ENCODE measurements around the gene MCOLN3. TPM values are rescaled to one million over a fixed set of nuclear protein-coding genes. Genes with fewer than 3 reads are reported as not detected.
A peak's percentile ranks its signal among the peaks of the same experiment; 100 is the strongest.
"Not testable (repeated sequence)": the region's sequence is repeated elsewhere in the genome, so short reads cannot be mapped to it uniquely, and the experiment has no call there.

MCOLN3 gene
- total and polyA plus RNA-seq, 7 experiments from 2014 or later, result 0.43 to 11.1 (median 0.95) TPM

DNA sequence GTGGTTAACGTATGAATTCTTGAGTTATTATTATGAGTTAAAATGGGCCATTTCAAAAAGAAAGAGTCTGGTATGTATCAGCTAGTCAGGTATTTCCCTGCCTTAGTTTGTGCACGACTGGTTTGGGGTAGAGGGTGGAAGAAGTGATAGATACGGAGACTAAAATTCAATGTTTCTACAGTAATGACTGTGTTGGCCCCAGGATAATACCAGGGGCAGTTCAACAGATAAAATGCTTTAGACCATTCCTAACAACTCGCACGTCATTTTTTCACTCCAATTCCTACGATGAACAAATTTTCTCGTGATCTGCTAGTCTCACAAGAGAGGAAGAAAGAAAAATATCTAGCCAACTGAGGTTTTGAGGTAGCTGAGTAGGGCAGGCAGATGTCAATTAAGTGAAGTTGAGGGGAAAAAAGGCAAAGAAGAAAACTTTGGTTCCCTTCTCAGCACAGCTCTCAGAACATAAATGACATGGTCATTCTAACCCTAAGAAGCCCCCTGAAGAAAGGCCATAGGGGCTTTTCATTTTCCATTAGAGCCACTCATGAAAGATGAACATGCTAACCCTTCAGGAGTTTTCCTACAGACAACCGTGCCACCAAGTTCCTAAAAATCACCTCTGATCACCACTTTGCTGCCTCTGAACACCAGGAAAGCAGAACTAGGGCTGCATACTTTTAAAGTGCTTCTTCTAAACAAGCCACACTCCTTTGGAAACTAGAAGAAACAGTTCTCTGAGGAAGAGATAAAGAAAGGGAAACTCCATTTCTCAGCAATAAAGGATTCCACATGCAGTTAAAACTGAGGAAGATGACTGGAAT, 57.0 kb downstream of the MCOLN3 start:
- no peak for DNase-seq
- peak; percentile 39 for ATAC-seq
- Histone ChIP-seq H3K4me3 (ENCODE audit: low read length) (no peak overlapping the region), H3K27ac (ENCODE audit: low read depth, low read length) (no peak overlapping the region), H3K4me1 (ENCODE audit: control insufficient read depth in 2 of 2, insufficient read depth in 2 of 2, low read length in 2 of 2) (peaks cover 2 to 53% of the 10 kb centered on the region in 2 donors), H3K9me3 (ENCODE audit: control insufficient read depth in 2 of 3, low read length in 3 of 3) (no peaks in the 10 kb centered on the region), H3K27me3 (ENCODE audit: control insufficient read depth in 2 of 2, insufficient read depth in 2 of 2, low read length in 2 of 2) (no peaks in the 10 kb centered on the region), H3K36me3 (ENCODE audit: control insufficient read depth in 2 of 3, insufficient read depth in 3 of 3, low read length in 3 of 3) (no peaks in the 10 kb centered on the region)
- ChIA-PET POLR2A (no interaction called here), CTCF (interaction anchor here (1.1 kb wide), 1 partner anchor 46 kb away, joined by 5 read pairs; no protein-coding TSS in a partner anchor)
- Mint-ChIP-seq H3K9me3 (peaks cover 0 to 3% (median 0%) of the 10 kb centered on the region in 11 donors), H3K36me3 (peaks cover 0 to 22% (median 0%) of the 10 kb centered on the region in 5 donors), H3K4me1 (peaks cover 6 to 50% (median 9%) of the 10 kb centered on the region in 7 donors), H3K27me3 (peaks cover 0 to 25% (median 0%) of the 10 kb centered on the region in 5 donors), H3K27ac (peak overlapping the region in 1 of 9 donors; percentile 43), H3K4me3 (peak overlapping the region in 1 of 10 donors; percentile 46)
- intact Hi-C loops (cut with micrococcal nuclease), result loop anchor here in 1 of 2 donors (10.0 kb wide), 1 partner anchor 137 kb away; no protein-coding TSS in a partner anchor

DNA sequence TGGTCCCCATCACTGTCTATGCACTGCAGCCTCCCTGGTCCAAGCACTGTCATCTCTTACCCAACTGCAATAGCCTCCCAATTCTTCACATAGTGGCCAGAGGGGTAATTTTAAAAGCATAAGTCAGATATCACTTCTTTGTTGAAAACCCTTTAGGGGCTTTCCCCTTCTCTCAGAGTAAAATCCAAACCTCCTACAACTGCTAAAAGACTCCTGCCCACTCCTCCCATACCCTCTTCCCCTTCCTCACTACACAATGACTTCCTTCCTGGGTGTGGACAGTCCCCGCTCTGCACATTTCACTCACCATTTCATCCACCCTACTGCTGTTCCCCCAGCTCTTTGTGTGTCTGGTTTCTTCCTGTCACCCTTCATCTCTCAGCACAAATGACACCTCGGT, 59.7 kb downstream of the MCOLN3 start:
- Mint-ChIP-seq H3K4me3 (peak overlapping the region in 1 of 10 donors; percentile 54), H3K36me3 (peaks cover 0 to 35% (median 0%) of the 10 kb centered on the region in 5 donors), H3K4me1 (peaks cover 6 to 48% (median 9%) of the 10 kb centered on the region in 7 donors), H3K9me3 (peaks cover 0 to 2% (median 0%) of the 10 kb centered on the region in 11 donors), H3K27me3 (peaks cover 0 to 13% (median 0%) of the 10 kb centered on the region in 5 donors), H3K27ac (peak overlapping the region in 2 of 9 donors; percentile 48 to 71)
- ChIA-PET POLR2A (no interaction called here), CTCF (no interaction called here)
- ATAC-seq, result peak; percentile 53
- DNase-seq, result peak in 1 of 9 donors; percentile 38
- H3K27ac ChIP-seq (ENCODE audit: low read depth, low read length), result no peak overlapping the region
- H3K36me3 ChIP-seq (ENCODE audit: control insufficient read depth in 2 of 3, insufficient read depth in 3 of 3, low read length in 3 of 3), result no peaks in the 10 kb centered on the region
- no peak overlapping the region for H3K4me3 ChIP-seq (ENCODE audit: low read length)
- no peaks in the 10 kb centered on the region for H3K27me3 ChIP-seq (ENCODE audit: control insufficient read depth in 2 of 2, insufficient read depth in 2 of 2, low read length in 2 of 2)
- intact Hi-C loops (cut with micrococcal nuclease), result no loop called here
- H3K4me1 ChIP-seq (ENCODE audit: control insufficient read depth in 2 of 2, insufficient read depth in 2 of 2, low read length in 2 of 2), result peaks cover 2 to 39% of the 10 kb centered on the region in 2 donors
- H3K9me3 ChIP-seq (ENCODE audit: control insufficient read depth in 2 of 3, low read length in 3 of 3), result no peaks in the 10 kb centered on the region

DNA sequence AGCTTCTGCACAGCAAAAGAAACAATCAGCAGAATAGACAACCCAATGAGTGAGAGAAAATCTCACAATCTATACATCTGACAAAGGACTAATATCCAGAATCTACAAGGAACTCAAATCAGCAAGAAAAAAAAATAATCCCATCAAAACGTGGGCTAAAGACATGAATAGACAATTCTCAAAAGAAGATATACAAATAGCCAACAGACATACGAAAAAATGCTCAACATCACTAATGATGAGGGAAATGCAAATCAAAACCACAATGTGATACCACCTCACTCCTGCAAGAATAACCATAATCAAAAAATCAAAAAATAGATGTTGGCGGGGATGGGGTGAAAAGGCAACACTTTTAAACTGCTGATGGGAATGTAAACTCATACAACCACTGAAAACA, 61.7 kb downstream of the MCOLN3 start:
- H3K4me3 ChIP-seq (ENCODE audit: low read length); H3K27ac Mint-ChIP-seq; H3K27me3 Mint-ChIP-seq; H3K4me3 Mint-ChIP-seq; POLR2A ChIA-PET; H3K27me3 ChIP-seq (ENCODE audit: control insufficient read depth in 2 of 2, insufficient read depth in 2 of 2, low read length in 2 of 2); H3K9me3 Mint-ChIP-seq; CTCF ChIA-PET; H3K36me3 ChIP-seq (ENCODE audit: control insufficient read depth in 2 of 3, insufficient read depth in 3 of 3, low read length in 3 of 3); DNase-seq; H3K9me3 ChIP-seq (ENCODE audit: control insufficient read depth in 2 of 3, low read length in 3 of 3); ATAC-seq; intact Hi-C loops (cut with micrococcal nuclease); H3K27ac ChIP-seq (ENCODE audit: low read depth, low read length): not testable (repeated sequence)
- peaks cover 0 to 29% (median 0%) of the 10 kb centered on the region in 5 donors for H3K36me3 Mint-ChIP-seq
- peaks cover 6 to 36% (median 9%) of the 10 kb centered on the region in 7 donors for H3K4me1 Mint-ChIP-seq
- H3K4me1 ChIP-seq (ENCODE audit: control insufficient read depth in 2 of 2, insufficient read depth in 2 of 2, low read length in 2 of 2), result peaks cover 2 to 23% of the 10 kb centered on the region in 2 donors

DNA sequence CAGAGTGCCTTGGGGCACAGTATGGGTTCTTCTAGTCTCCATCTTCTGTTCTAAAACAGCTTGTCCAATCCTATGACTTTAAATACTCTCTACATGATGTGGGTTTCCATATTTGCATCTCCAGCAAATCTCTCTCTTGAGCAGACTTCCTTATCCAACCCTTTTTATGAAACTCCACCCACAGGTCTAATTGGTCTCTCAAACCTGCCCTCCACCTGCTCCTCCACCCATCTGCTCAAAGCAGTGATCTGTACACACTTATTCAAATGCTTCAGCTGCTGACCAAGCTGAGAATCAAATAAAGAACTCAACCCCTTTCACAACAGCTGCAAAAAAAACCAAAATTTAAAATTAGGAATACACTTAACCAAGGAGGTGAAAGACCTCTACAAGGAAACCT, 62.9 kb downstream of the MCOLN3 start:
- DNase-seq (no peak), ATAC-seq (no peak)
- H3K4me1 ChIP-seq (ENCODE audit: control insufficient read depth in 2 of 2, insufficient read depth in 2 of 2, low read length in 2 of 2), result peaks cover 2 to 17% of the 10 kb centered on the region in 2 donors
- no peaks in the 10 kb centered on the region for H3K9me3 ChIP-seq (ENCODE audit: control insufficient read depth in 2 of 3, low read length in 3 of 3)
- Mint-ChIP-seq H3K27ac (no peak overlapping the region), H3K4me3 (no peak overlapping the region), H3K9me3 (peaks cover 0 to 8% (median 0%) of the 10 kb centered on the region in 11 donors), H3K27me3 (peaks cover 0 to 13% (median 0%) of the 10 kb centered on the region in 5 donors), H3K4me1 (peaks cover 6 to 29% (median 9%) of the 10 kb centered on the region in 7 donors), H3K36me3 (peaks cover 0 to 36% (median 4%) of the 10 kb centered on the region in 5 donors)
- H3K27me3 ChIP-seq (ENCODE audit: control insufficient read depth in 2 of 2, insufficient read depth in 2 of 2, low read length in 2 of 2), result no peaks in the 10 kb centered on the region
- no peaks in the 10 kb centered on the region for H3K36me3 ChIP-seq (ENCODE audit: control insufficient read depth in 2 of 3, insufficient read depth in 3 of 3, low read length in 3 of 3)
- intact Hi-C loops (cut with micrococcal nuclease), result no loop called here
- CTCF ChIA-PET, result interaction anchor here (1.1 kb wide), 1 partner anchor 10 kb away, joined by 4 read pairs; no protein-coding TSS in a partner anchor
- H3K4me3 ChIP-seq (ENCODE audit: low read length), result no peak overlapping the region
- POLR2A ChIA-PET, result no interaction called here
- no peak overlapping the region for H3K27ac ChIP-seq (ENCODE audit: low read depth, low read length)

DNA sequence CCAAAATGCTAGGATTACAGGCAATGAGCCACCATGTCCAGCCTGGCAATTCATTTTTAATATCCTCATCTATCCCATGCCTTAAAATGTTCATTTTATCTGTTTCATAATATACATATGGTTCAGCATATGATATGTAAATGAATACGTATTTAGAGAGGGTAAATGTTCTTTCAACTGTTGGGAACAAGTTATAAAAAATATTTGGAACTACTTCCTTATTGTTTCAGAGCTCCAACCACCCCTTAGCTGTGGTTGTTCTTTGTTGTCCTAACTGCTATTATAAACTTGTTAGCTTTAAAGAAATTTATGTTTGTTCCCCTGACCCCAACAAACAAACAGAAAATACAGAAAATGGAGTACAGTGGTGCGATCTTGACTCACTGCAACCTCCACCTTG, 65.9 kb downstream of the MCOLN3 start:
- H3K9me3 ChIP-seq (ENCODE audit: control insufficient read depth in 2 of 3, low read length in 3 of 3), result no peaks in the 10 kb centered on the region
- intact Hi-C loops (cut with micrococcal nuclease), result no loop called here
- ChIA-PET POLR2A (no interaction called here), CTCF (interaction anchor here (1.0 kb wide), 1 partner anchor 43 kb away, joined by 3 read pairs; no protein-coding TSS in a partner anchor)
- H3K36me3 ChIP-seq (ENCODE audit: control insufficient read depth in 2 of 3, insufficient read depth in 3 of 3, low read length in 3 of 3), result no peaks in the 10 kb centered on the region
- H3K4me1 Mint-ChIP-seq, result peaks cover 0 to 30% (median 0%) of the 10 kb centered on the region in 7 donors
- H3K4me1 ChIP-seq (ENCODE audit: control insufficient read depth in 2 of 2, insufficient read depth in 2 of 2, low read length in 2 of 2), result no peaks in the 10 kb centered on the region
- H3K27me3 Mint-ChIP-seq, result peaks cover 0 to 22% (median 0%) of the 10 kb centered on the region in 5 donors
- H3K4me3 Mint-ChIP-seq, result no peak overlapping the region
- H3K27me3 ChIP-seq (ENCODE audit: control insufficient read depth in 2 of 2, insufficient read depth in 2 of 2, low read length in 2 of 2), result no peaks in the 10 kb centered on the region
- DNase-seq (no peak), ATAC-seq (no peak)
- H3K27ac ChIP-seq (ENCODE audit: low read depth, low read length), result no peak overlapping the region
- peaks cover 0 to 19% (median 2%) of the 10 kb centered on the region in 11 donors for H3K9me3 Mint-ChIP-seq
- H3K36me3 Mint-ChIP-seq, result peaks cover 0 to 56% (median 4%) of the 10 kb centered on the region in 5 donors
- no peak overlapping the region for H3K4me3 ChIP-seq (ENCODE audit: low read length)
- H3K27ac Mint-ChIP-seq, result no peak overlapping the region

DNA sequence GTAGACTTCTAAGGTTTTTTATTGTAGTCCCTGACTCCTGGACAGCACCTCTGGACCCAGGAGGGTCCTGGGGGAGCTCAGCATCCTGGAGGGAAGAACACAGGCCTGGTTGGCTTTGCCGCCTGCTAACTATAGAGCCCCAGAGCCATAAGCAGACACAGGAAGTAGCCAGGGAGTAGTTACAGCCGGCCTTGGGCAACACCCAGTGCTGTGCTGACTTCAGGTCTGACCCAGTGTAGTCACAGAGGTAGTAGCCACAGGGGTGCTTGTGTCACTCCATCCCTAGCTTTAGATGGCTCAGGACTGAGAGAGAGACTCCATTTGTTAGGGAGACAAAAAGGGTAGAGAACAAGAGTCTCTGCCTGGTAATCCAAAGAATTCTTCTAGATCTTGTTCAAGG, 73.3 kb downstream of the MCOLN3 start:
- ATAC-seq (peak; percentile 40), DNase-seq (no peak)
- H3K27ac ChIP-seq (ENCODE audit: low read depth, low read length), result no peak overlapping the region
- H3K27me3 Mint-ChIP-seq, result peaks cover 0 to 21% (median 3%) of the 10 kb centered on the region in 5 donors
- H3K4me3 ChIP-seq (ENCODE audit: low read length), result no peak overlapping the region
- CTCF ChIA-PET, result interaction anchor here (1.0 kb wide), 1 partner anchor 10 kb away, joined by 4 read pairs; no protein-coding TSS in a partner anchor
- H3K27me3 ChIP-seq (ENCODE audit: control insufficient read depth in 2 of 2, insufficient read depth in 2 of 2, low read length in 2 of 2), result no peaks in the 10 kb centered on the region
- H3K4me3 Mint-ChIP-seq, result no peak overlapping the region
- H3K27ac Mint-ChIP-seq, result peak overlapping the region in 1 of 9 donors; percentile 53
- no peaks in the 10 kb centered on the region for H3K36me3 ChIP-seq (ENCODE audit: control insufficient read depth in 2 of 3, insufficient read depth in 3 of 3, low read length in 3 of 3)
- no peaks in the 10 kb centered on the region for H3K9me3 ChIP-seq (ENCODE audit: control insufficient read depth in 2 of 3, low read length in 3 of 3)
- H3K36me3 Mint-ChIP-seq, result peaks cover 0 to 36% (median 0%) of the 10 kb centered on the region in 5 donors
- peaks cover 0 to 64% (median 0%) of the 10 kb centered on the region in 7 donors for H3K4me1 Mint-ChIP-seq
- POLR2A ChIA-PET, result no interaction called here
- peaks cover 0 to 13% (median 0%) of the 10 kb centered on the region in 11 donors for H3K9me3 Mint-ChIP-seq
- peaks cover 0 to 23% of the 10 kb centered on the region in 2 donors for H3K4me1 ChIP-seq (ENCODE audit: control insufficient read depth in 2 of 2, insufficient read depth in 2 of 2, low read length in 2 of 2)
- intact Hi-C loops (cut with micrococcal nuclease), result no loop called here
